ENCODE measurements around the gene OR4M2. TPM values are rescaled to one million over a fixed set of nuclear protein-coding genes. Genes with fewer than 3 reads are reported as not detected.
"Not testable (repeated sequence)": the region's sequence is repeated elsewhere in the genome, so short reads cannot be mapped to it uniquely, and the experiment has no call there.

OR4M2 gene
- total RNA-seq, result not detected

- H3K27ac ChIP-seq, H3K4me1 ChIP-seq, H3K27me3 ChIP-seq, H3K36me3 ChIP-seq, H3K9me3 ChIP-seq, H3K4me3 ChIP-seq, DNase-seq: not testable (repeated sequence)
These were observed at the start of gene OR4M2 for GRCh38 chr15:22080227-22080626. Gene OR4M2, plus strand, starts transcription at chr15:22080527. Its CDS starts 98 bp downstream, at chr15:22080625.

- not testable (repeated sequence) for H3K4me3 ChIP-seq, H3K36me3 ChIP-seq, DNase-seq, H3K9me3 ChIP-seq, H3K4me1 ChIP-seq, H3K27me3 ChIP-seq, H3K27ac ChIP-seq
These were observed 11.1 kb upstream of the OR4M2 start for GRCh38 chr15:22069267-22069666.

GRCh38 chr15:22081386-22081785 lies 1.1 kb downstream of the OR4M2 start:
- not testable (repeated sequence) for H3K9me3 ChIP-seq, H3K27ac ChIP-seq, H3K36me3 ChIP-seq, H3K4me3 ChIP-seq, H3K27me3 ChIP-seq, DNase-seq, H3K4me1 ChIP-seq

- H3K4me3 ChIP-seq, result not testable (repeated sequence)
These were observed 18.4 kb downstream of the OR4M2 start for GRCh38 chr15:22098616-22099253.

GRCh38 chr15:22099289-22099891 lies 19.1 kb downstream of the OR4M2 start:
- DNase-seq, H3K4me1 ChIP-seq: not testable (repeated sequence)

More at GRCh38 chr15:22098616-22099253, 18.4 kb downstream of the OR4M2 start:
- H3K9me3 ChIP-seq, H3K4me1 ChIP-seq, H3K27ac ChIP-seq, H3K36me3 ChIP-seq, DNase-seq, H3K27me3 ChIP-seq: not testable (repeated sequence)

GRCh38 chr15:22122033-22122432 lies 41.7 kb downstream of the OR4M2 start:
- DNase-seq, H3K4me1 ChIP-seq, H3K27ac ChIP-seq, H3K9me3 ChIP-seq, H3K36me3 ChIP-seq, H3K4me3 ChIP-seq, H3K27me3 ChIP-seq: not testable (repeated sequence)

More at GRCh38 chr15:22099289-22099891, 19.1 kb downstream of the OR4M2 start:
- H3K27me3 ChIP-seq, H3K27ac ChIP-seq, H3K9me3 ChIP-seq, H3K36me3 ChIP-seq, H3K4me3 ChIP-seq: not testable (repeated sequence)

Other genes with a start within 250 kb of the OR4M2 start
- gene POTEB, start 202.8 kb upstream of the OR4M2 start, total RNA-seq, result not detected